ENCODE results near the gene CHMP5.

- TF ChIP-seq CTCF (conservative IDR thresholded peaks at IDR 0.05; ENCODE audit: low read length) (no peak), EZH2phosphoT487 (IDR thresholded peaks at IDR 0.05; ENCODE audit: borderline replicate concordance, low read depth, low read length) (no peak)
Observed at GRCh38 chr9:33245341-33245740, 19.5 kb upstream of the CHMP5 start.
